Right lobe of liver (tissue), 6 donors: ENCODE measurements around the gene SET. TPM values are rescaled to one million over a fixed set of nuclear protein-coding genes. Genes with fewer than 3 reads are reported as not detected.
A peak's percentile ranks its signal among the peaks of the same experiment; 100 is the strongest.
"Not testable (repeated sequence)": the region's sequence is repeated elsewhere in the genome, so short reads cannot be mapped to it uniquely, and the experiment has no call there.

Experiments
- ATAC-seq, 4 donors: fragments of 200-7000 bp; cut with Tn5 transposase; one replicate each; pipeline ENCODE4 v1.9.1; 2020; ENCODE audit warnings: mild to moderate bottlenecking in 4 of 4, moderate library complexity in 4 of 4
- DNase-seq, 3 donors: peaks; one replicate each; pipeline ENCODE4 v3.0.0-alpha.2; 2020
- H3K27ac ChIP-seq, 3 donors: fragments of 200-600 bp; one replicate each; pipeline ENCODE4 v1.8.0; 2022
- H3K27me3 ChIP-seq, 2 donors: fragments of 200-600 bp; one replicate each; pipeline ENCODE4 v1.8.0; 2022
- H3K36me3 ChIP-seq, 4 donors: fragments of 200-600 bp; sonication (generic) in 1 of 4; one replicate each; pipeline versions ENCODE4 v1.5.1 to v1.8.0; 2017 to 2022; ENCODE audit warnings: control low read depth in 1 of 4
- H3K4me1 ChIP-seq, 4 donors: fragments of 200-600 bp; sonication (generic) in 1 of 4; one replicate each; pipeline versions ENCODE4 v1.5.1 to v1.8.0; 2017 to 2022; ENCODE audit warnings: control low read depth in 1 of 4
- H3K4me3 ChIP-seq, 3 donors: fragments of 200-600 bp; one replicate each; pipeline ENCODE4 v1.8.0; 2022
- H3K9me3 ChIP-seq, 4 donors: fragments of 200-600 bp; sonication (generic) in 1 of 4; one replicate each; pipeline versions ENCODE4 v1.5.1 to v1.8.0; 2017 to 2022; ENCODE audit warnings: control low read depth in 1 of 4
- CTCF ChIP-seq, 4 donors: fragments of 200-600 bp in 3 of 4; fragments of 450-650 bp in 1 of 4; IDR thresholded peaks; one replicate each; pipeline versions ENCODE4 v1.5.1 to v1.8.0; 2016 to 2022; ENCODE audit warnings: antibody characterized with exemption in 4 of 4, mild to moderate bottlenecking in 2 of 4
- POLR2A ChIP-seq: fragments of 450-650 bp; IDR thresholded peaks from one replicate; pipeline ENCODE4 v1.6.1; 2017; ENCODE audit warnings: antibody characterized with exemption, mild to moderate bottlenecking
- WGBS: methylation state at CpG from one replicate; pipeline ENCODE4 v1.1.6; 2018; ENCODE audit warnings: low coverage, low lambda C conversion rate; ENCODE audit not compliant: insufficient coverage; ENCODE audit errors: missing lambda C conversion rate; 5-methylcytosine and 5-hydroxymethylcytosine counted together
- intact Hi-C, 2 donors: fragments of 100-400 bp; cut with DNase I; formaldehyde crosslinking; loops; one replicate each; pipeline versions ENCODE4 v1.11.2 to v1.14.1; 2022
- total RNA-seq, 6 experiments: library from RNA; depleted of rRNA in 2 of 6; stranded (reverse); fragments of >200 nt in 2 of 6; fragmentation: NEBNext Ultra II Directional in 3 of 6; extraction: Animal tissue kit (Norgen Biotek cat#: 25700) in 3 of 6; gene quantifications; one replicate each; pipeline versions ENCODE4 v1.1.0 to v1.2.4, GENCODE V29; 2016 to 2023
- donor health status: DM: no; HTN: yes; CAD: no.
- donor health status: DM: no; HTN: no; CAD: no.
- donor health status: DM: no; HTN: no; CAD: no.
- donor health status: DM: no; HTN: yes; CAD: no.
- donor health status: DM: no; HTN: yes; CAD: no.

The SET gene
- total RNA-seq, 6 experiments from 2014 or later: 57.4 to 110 (median 82.6) TPM

- DNase-seq (peak; percentile 46 to 67 (median 63)), ATAC-seq (peak; percentile 89 to 98 (median 92))
- H3K9me3 ChIP-seq, H3K27ac ChIP-seq, H3K27me3 ChIP-seq, intact Hi-C loops, H3K4me3 ChIP-seq, H3K36me3 ChIP-seq, H3K4me1 ChIP-seq: not testable (repeated sequence)
- peak; percentile 23 to 48 (median 37) for TF ChIP-seq CTCF (IDR thresholded peaks at IDR 0.05)
- no CpG with 5 or more reads among the region's 9 CpGs for WGBS
Measured at GRCh38 chr9:128648206-128648605, 40.8 kb upstream of the SET start.

DNA sequence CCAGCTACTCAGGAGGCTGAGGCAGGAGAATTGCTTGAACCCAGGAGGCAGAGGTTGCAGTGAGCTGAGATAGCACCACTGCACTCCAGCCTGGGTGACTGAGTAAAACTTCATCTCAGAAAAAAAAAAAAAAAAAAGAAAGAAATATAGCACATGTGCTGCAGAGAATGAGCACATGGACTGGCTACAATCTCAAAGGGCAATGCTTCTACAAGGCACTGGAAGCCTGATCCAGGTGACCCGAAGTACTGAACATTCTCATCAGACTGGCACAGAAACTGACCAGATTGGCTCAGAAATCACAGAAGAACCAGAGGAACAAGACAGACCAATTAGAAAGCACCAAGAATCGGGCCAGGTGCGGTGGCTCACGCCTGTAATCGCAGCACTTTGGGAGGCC, 37.2 kb upstream of the SET start:
- intact Hi-C loops: no loop called here

GRCh38 chr9:128653908-128654307, 35.1 kb upstream of the SET start:
- Histone ChIP-seq H3K4me1 (peaks cover 0 to 8% (median 0%) of the 10 kb centered on the region in 4 donors), H3K36me3 (no peaks in the 10 kb centered on the region), H3K27ac (no peak overlapping the region), H3K9me3 (no peaks in the 10 kb centered on the region), H3K4me3 (no peak overlapping the region), H3K27me3 (no peaks in the 10 kb centered on the region)
- intact Hi-C loops: no loop called here
- WGBS: 94% methylated on average over 5 of the region's 8 CpGs
- no peak for ATAC-seq
- no peak for TF ChIP-seq CTCF (IDR thresholded peaks at IDR 0.05)
- no peak for DNase-seq

More for the DNA sequence above, 37.2 kb upstream of the SET start:
- ATAC-seq (no peak), DNase-seq (no peak)
- WGBS: 92% methylated on average over 4 of the region's 5 CpGs
- no peak for TF ChIP-seq CTCF (IDR thresholded peaks at IDR 0.05)
- no peak overlapping the region for H3K27ac ChIP-seq
- no peak overlapping the region for H3K4me3 ChIP-seq
- H3K9me3 ChIP-seq: no peaks in the 10 kb centered on the region
- H3K27me3 ChIP-seq: no peaks in the 10 kb centered on the region
- no peaks in the 10 kb centered on the region for H3K4me1 ChIP-seq
- no peaks in the 10 kb centered on the region for H3K36me3 ChIP-seq

GRCh38 chr9:128654481-128654880, 34.5 kb upstream of the SET start:
- no peaks in the 10 kb centered on the region for H3K9me3 ChIP-seq
- no peaks in the 10 kb centered on the region for H3K36me3 ChIP-seq
- intact Hi-C loops: no loop called here
- H3K27ac ChIP-seq: no peak overlapping the region
- TF ChIP-seq CTCF (IDR thresholded peaks at IDR 0.05): no peak
- TF ChIP-seq POLR2A: no peak
- WGBS: no CpG with 5 or more reads among the region's 1 CpG
- H3K27me3 ChIP-seq: no peaks in the 10 kb centered on the region
- peaks cover 0 to 8% (median 0%) of the 10 kb centered on the region in 4 donors for H3K4me1 ChIP-seq
- no peak for ATAC-seq
- no peak overlapping the region for H3K4me3 ChIP-seq
- no peak for DNase-seq
